Neural cell (in vitro differentiated cells): ENCODE data around the gene CLEC9A. TPM values are rescaled to one million over a fixed set of nuclear protein-coding genes. Genes with fewer than 3 reads are reported as not detected.

Experiments used
- H2AFZ ChIP-seq: fragments of 200-600, 300-800 bp; sonication (generic), shearing (Covaris generic); 2 replicates; pipeline ENCODE4 v1.6.0; 2014; ENCODE audit warnings: low read depth, mild to moderate bottlenecking, antibody characterized with exemption, low read length, moderate library complexity
- H3F3A ChIP-seq: fragments of 200-600 bp; shearing (Covaris generic); 2 replicates; pipeline ENCODE4 v1.6.1; 2016; ENCODE audit warnings: mild to moderate bottlenecking, moderate library complexity, mixed read lengths, antibody characterized with exemption, low read length; ENCODE audit not compliant: insufficient read depth, poor library complexity, severe bottlenecking
- H3K27ac ChIP-seq: fragments of 200-600, 300-800 bp; sonication (generic), shearing (Covaris generic); 2 replicates; pipeline ENCODE4 v1.5.1; 2014; ENCODE audit warnings: mild to moderate bottlenecking, low read length, moderate library complexity
- H3K27me3 ChIP-seq: fragments of 300-800, 200-600 bp; sonication (generic), shearing (Covaris generic); 2 replicates; pipeline ENCODE4 v1.6.0; 2014; ENCODE audit warnings: mild to moderate bottlenecking, low read depth, low read length, moderate library complexity; ENCODE audit not compliant: insufficient read depth
- H3K36me3 ChIP-seq: fragments of 300-800, 200-600 bp; sonication (generic), shearing (Covaris generic); 2 replicates; pipeline ENCODE4 v1.5.1; 2014; ENCODE audit warnings: mild to moderate bottlenecking, antibody characterized with exemption, low read length, moderate library complexity; ENCODE audit not compliant: insufficient read depth
- H3K4me2 ChIP-seq: fragments of 300-800, 200-600 bp; sonication (generic), shearing (Covaris generic); 2 replicates; pipeline ENCODE4 v1.6.0; 2014; ENCODE audit warnings: mild to moderate bottlenecking, low read length
- H3K4me3 ChIP-seq: fragments of 300-800, 200-600 bp; sonication (generic), shearing (Covaris generic); 2 replicates; pipeline ENCODE4 v1.5.1; 2014; ENCODE audit warnings: mild to moderate bottlenecking, low read length, moderate library complexity
- H3K79me2 ChIP-seq: fragments of 200-600 bp; shearing (Covaris generic); replicated peaks from 2 replicates; pipeline ENCODE4 v1.6.0; 2014; ENCODE audit warnings: mild to moderate bottlenecking, low read length, moderate library complexity; ENCODE audit not compliant: insufficient read depth
- H3K9ac ChIP-seq: fragments of 300-800, 200-600 bp; sonication (generic), shearing (Covaris generic); 2 replicates; pipeline ENCODE4 v1.6.1; 2016; ENCODE audit warnings: mild to moderate bottlenecking, low read length, mixed read lengths
- H3K9me2 ChIP-seq: fragments of 200-600 bp; shearing (Covaris generic); 2 replicates; pipeline ENCODE4 v1.6.1; 2016; ENCODE audit warnings: mild to moderate bottlenecking, low read length, mixed read lengths; ENCODE audit not compliant: insufficient read depth
- H3K9me3 ChIP-seq: fragments of 200-600, 300-800 bp; sonication (generic), shearing (Covaris generic); 2 replicates; pipeline ENCODE4 v1.6.1; 2016; ENCODE audit warnings: mild to moderate bottlenecking, mixed run types, low read length, moderate library complexity, mixed read lengths
- H4K20me1 ChIP-seq: fragments of 200-600 bp; shearing (Covaris generic); 2 replicates; pipeline ENCODE4 v1.6.1; 2016; ENCODE audit warnings: mild to moderate bottlenecking, mixed run types; ENCODE audit not compliant: insufficient read depth
- EP300 ChIP-seq: fragments of 450-650 bp; conservative IDR thresholded peaks from 2 replicates; pipeline ENCODE4 v1.6.1; 2014; ENCODE audit warnings: antibody characterized with exemption, mild to moderate bottlenecking, moderate library complexity; ENCODE audit not compliant: poor library complexity, severe bottlenecking
- EZH2 ChIP-seq: fragments of 200-600, 300-800 bp; shearing (Covaris generic), sonication (generic); IDR thresholded peaks from 2 replicates; pipeline ENCODE4 v1.6.1; 2014; ENCODE audit warnings: antibody characterized with exemption, low read length, borderline replicate concordance, mild to moderate bottlenecking; ENCODE audit not compliant: insufficient read depth, poor library complexity, severe bottlenecking
- MXI1 ChIP-seq: fragments of 450-650 bp; conservative IDR thresholded peaks from 2 replicates; pipeline ENCODE4 v1.6.1; 2014; ENCODE audit warnings: antibody characterized with exemption, mild to moderate bottlenecking; ENCODE audit not compliant: poor library complexity, severe bottlenecking
- POLR2AphosphoS5 ChIP-seq: IDR thresholded peaks from 2 replicates; pipeline ENCODE4 v1.6.1; 2012
- RAD21 ChIP-seq: fragments of 450-650 bp; conservative IDR thresholded peaks from 2 replicates; pipeline ENCODE4 v1.6.1; 2014; ENCODE audit warnings: antibody characterized with exemption, mild to moderate bottlenecking, moderate library complexity
- REST ChIP-seq: IDR thresholded peaks from 2 replicates; pipeline ENCODE4 v1.6.1; 2012; ENCODE audit warnings: borderline replicate concordance
- SMC3 ChIP-seq: fragments of 450-650 bp; conservative IDR thresholded peaks from 2 replicates; pipeline ENCODE4 v1.6.1; 2014; ENCODE audit warnings: antibody characterized with exemption, mild to moderate bottlenecking, moderate library complexity; ENCODE audit not compliant: poor library complexity
- TAF1 ChIP-seq: IDR thresholded peaks from 2 replicates; pipeline ENCODE4 v1.6.1; 2012; ENCODE audit warnings: low read depth
- polyA plus RNA-seq: library from polyadenylated mRNA; depleted of rRNA; stranded (reverse); fragments of >200 nt; gene quantifications from 2 replicates; pipeline ENCODE4 v1.2.3, GENCODE V29; 2014
- TF ChIP-seq, protein P1 (sequence below): fragments of 450-650 bp; IDR thresholded peaks from 2 replicates; pipeline ENCODE4 v1.5.1; 2014; ENCODE audit warnings: antibody characterized with exemption, mild to moderate bottlenecking, moderate library complexity; ENCODE audit not compliant: poor library complexity, severe bottlenecking

The CLEC9A gene
- polyA plus RNA-seq, 1 donor from 2014 or later, result not detected

GRCh38 chr12:10101042-10101579, 70.6 kb downstream of the CLEC9A start:
- no peaks in the 10 kb centered on the region for H3F3A ChIP-seq
- H3K36me3 ChIP-seq, result no peaks in the 10 kb centered on the region
- TF ChIP-seq MXI1, result no peak
- no peak for TF ChIP-seq RAD21
- TF ChIP-seq, protein P1, sequence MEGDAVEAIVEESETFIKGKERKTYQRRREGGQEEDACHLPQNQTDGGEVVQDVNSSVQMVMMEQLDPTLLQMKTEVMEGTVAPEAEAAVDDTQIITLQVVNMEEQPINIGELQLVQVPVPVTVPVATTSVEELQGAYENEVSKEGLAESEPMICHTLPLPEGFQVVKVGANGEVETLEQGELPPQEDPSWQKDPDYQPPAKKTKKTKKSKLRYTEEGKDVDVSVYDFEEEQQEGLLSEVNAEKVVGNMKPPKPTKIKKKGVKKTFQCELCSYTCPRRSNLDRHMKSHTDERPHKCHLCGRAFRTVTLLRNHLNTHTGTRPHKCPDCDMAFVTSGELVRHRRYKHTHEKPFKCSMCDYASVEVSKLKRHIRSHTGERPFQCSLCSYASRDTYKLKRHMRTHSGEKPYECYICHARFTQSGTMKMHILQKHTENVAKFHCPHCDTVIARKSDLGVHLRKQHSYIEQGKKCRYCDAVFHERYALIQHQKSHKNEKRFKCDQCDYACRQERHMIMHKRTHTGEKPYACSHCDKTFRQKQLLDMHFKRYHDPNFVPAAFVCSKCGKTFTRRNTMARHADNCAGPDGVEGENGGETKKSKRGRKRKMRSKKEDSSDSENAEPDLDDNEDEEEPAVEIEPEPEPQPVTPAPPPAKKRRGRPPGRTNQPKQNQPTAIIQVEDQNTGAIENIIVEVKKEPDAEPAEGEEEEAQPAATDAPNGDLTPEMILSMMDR, result no peak
- TF ChIP-seq EP300, result no peak
- TF ChIP-seq TAF1, result no peak
- no peak for TF ChIP-seq POLR2AphosphoS5
- H3K9me3 ChIP-seq, result no peaks in the 10 kb centered on the region
- H2AFZ ChIP-seq, result no peak overlapping the region
- H3K79me2 ChIP-seq, result no peaks in the 10 kb centered on the region
- no peak overlapping the region for H3K4me2 ChIP-seq
- no peaks in the 10 kb centered on the region for H3K27me3 ChIP-seq
- H3K9me2 ChIP-seq, result no peaks in the 10 kb centered on the region
- H3K9ac ChIP-seq, result no peak overlapping the region
- H4K20me1 ChIP-seq, result no peaks in the 10 kb centered on the region
- no peak overlapping the region for H3K27ac ChIP-seq
- H3K4me3 ChIP-seq, result no peak overlapping the region

DNA sequence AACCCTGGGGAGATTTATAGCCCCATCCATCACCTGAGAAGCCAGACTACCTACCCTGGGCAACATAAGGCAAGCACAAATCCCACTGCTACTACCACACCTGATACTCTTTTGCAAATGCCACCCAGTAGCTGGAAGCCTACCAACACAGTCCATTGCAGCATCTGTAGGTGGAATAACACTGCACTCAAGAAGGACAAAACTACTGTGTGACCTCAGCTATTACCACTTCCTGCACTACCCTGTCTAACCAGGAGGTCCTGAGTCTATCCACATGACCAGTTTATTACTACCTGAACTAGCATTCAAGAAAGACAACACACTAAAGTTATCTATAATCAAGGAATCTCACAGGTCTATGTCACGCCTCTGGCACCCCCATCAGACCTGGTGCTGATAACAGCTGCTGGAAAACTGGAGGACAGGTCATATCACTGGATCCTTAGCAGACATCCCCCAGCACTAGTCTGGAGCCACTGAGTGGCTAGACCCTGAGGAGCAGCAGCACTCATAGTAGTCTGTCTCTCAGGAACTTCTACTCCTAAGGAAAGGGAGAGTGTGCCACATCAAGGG, 71.3 kb downstream of the CLEC9A start:
- Histone ChIP-seq H4K20me1 (no peaks in the 10 kb centered on the region), H3K79me2 (no peaks in the 10 kb centered on the region), H3K9ac (no peak overlapping the region), H3K4me2 (no peak overlapping the region), H3K9me3 (no peaks in the 10 kb centered on the region), H3K4me3 (no peak overlapping the region), H3K27ac (no peak overlapping the region), H3K36me3 (no peaks in the 10 kb centered on the region), H3K9me2 (no peaks in the 10 kb centered on the region), H3F3A (no peaks in the 10 kb centered on the region), H2AFZ (no peak overlapping the region), H3K27me3 (no peaks in the 10 kb centered on the region)
- no peak for TF ChIP-seq MXI1

DNA sequence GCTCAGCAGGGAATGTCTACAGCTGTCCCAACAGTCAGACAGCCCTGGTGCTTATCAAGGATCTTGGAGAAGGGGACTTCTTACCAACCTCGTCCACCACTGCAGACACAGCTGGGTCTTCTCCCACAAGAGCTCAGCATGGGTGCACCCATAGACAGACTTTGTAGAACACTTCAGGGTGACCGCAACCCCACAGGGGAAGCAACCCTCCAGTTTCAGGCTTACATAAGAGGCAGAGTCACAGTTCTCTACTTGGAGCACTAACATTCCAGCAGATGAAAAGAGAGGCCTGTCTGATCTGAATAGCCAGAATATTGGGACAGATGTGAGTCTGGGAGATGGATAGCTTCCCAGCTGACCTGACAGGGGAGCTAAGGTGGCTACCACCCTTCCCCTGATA, 71.8 kb downstream of the CLEC9A start:
- Histone ChIP-seq H3K4me2 (no peak overlapping the region), H3K9me2 (no peaks in the 10 kb centered on the region), H3K9me3 (no peaks in the 10 kb centered on the region), H4K20me1 (no peaks in the 10 kb centered on the region), H3K4me3 (no peak overlapping the region), H3K27me3 (no peaks in the 10 kb centered on the region), H3K9ac (no peak overlapping the region), H3K27ac (no peak overlapping the region), H3F3A (no peaks in the 10 kb centered on the region), H3K36me3 (no peaks in the 10 kb centered on the region), H3K79me2 (no peaks in the 10 kb centered on the region), H2AFZ (no peak overlapping the region)
- TF ChIP-seq EP300 (no peak), MXI1 (no peak), POLR2AphosphoS5 (no peak), EZH2 (no peak), REST (no peak), TAF1 (no peak), RAD21 (no peak), SMC3 (no peak)
- TF ChIP-seq, protein P1, result no peak
